Naive thymus-derived CD4-positive, alpha-beta T cell (primary cell): ENCODE results near the gene GRM2. TPM values are rescaled to one million over a fixed set of nuclear protein-coding genes. Genes with fewer than 3 reads are reported as not detected.

ENCODE experiments used
- ATAC-seq: fragments of 150-1000 bp; cut with Tn5 transposase; 2 replicates; pipeline ENCODE4 v1.10.0; 2021; ENCODE audit warnings: mild to moderate bottlenecking, moderate library complexity
- CTCF ChIA-PET: fragments of 350-600 bp; sonication (Branson Sonifier 250); formaldehyde crosslinking; loops from one replicate; lab custom pipeline; 2021; ENCODE audit warnings: antibody characterized with exemption; lab: Charles Lee
- POLR2A ChIA-PET: fragments of 350-600 bp; sonication (Branson Sonifier 250); formaldehyde crosslinking; loops from one replicate; lab custom pipeline; 2021; ENCODE audit warnings: antibody characterized with exemption, inconsistent platforms; lab: Charles Lee
- DNase-seq, 9 donors: peaks; one replicate each; pipeline versions ENCODE4 v3.0.0 to v3.0.0-alpha.2; 2020 to 2022; ENCODE audit warnings: mixed read lengths in 1 of 9
- H3K27ac ChIP-seq: one replicate; pipeline ENCODE4 v1.7.0; 2013; ENCODE audit warnings: mild to moderate bottlenecking, low read depth, low read length, moderate library complexity
- H3K27me3 ChIP-seq, 2 donors: one replicate each; pipeline ENCODE4 v1.7.0; 2013; ENCODE audit warnings: low read length in 2 of 2, mild to moderate bottlenecking in 2 of 2, moderate library complexity in 2 of 2; ENCODE audit not compliant: control insufficient read depth in 2 of 2, insufficient read depth in 2 of 2
- H3K36me3 ChIP-seq, 3 experiments: 1 replicate in 2 of 3; 2 replicates in 1 of 3; pipeline ENCODE4 v1.7.0; 2013; ENCODE audit warnings: low read length in 3 of 3, mild to moderate bottlenecking in 3 of 3, moderate library complexity in 1 of 3; ENCODE audit not compliant: insufficient read depth in 3 of 3, control insufficient read depth in 2 of 3
- H3K4me1 ChIP-seq, 2 donors: one replicate each; pipeline ENCODE4 v1.7.0; 2013; ENCODE audit warnings: low read length in 2 of 2, mild to moderate bottlenecking in 2 of 2, moderate library complexity in 1 of 2; ENCODE audit not compliant: control insufficient read depth in 2 of 2, insufficient read depth in 2 of 2
- H3K4me3 ChIP-seq: 2 replicates; pipeline ENCODE4 v1.7.0; 2013; ENCODE audit warnings: mild to moderate bottlenecking, low read length
- H3K9me3 ChIP-seq, 3 experiments: 1 replicate in 2 of 3; 2 replicates in 1 of 3; pipeline ENCODE4 v1.7.0; 2013; ENCODE audit warnings: low read length in 3 of 3; ENCODE audit not compliant: control insufficient read depth in 2 of 3
- H3K27ac Mint-ChIP-seq, 9 donors: one replicate each; pipeline ENCODE4 v1.8.0; 2020 to 2022; ENCODE audit warnings: mixed read lengths in 9 of 9, mild to moderate bottlenecking in 8 of 9, moderate library complexity in 5 of 9, inconsistent platforms in 2 of 9
- H3K27me3 Mint-ChIP-seq, 5 donors: one replicate each; pipeline ENCODE4 v1.8.0; 2021 to 2022; ENCODE audit warnings: mixed read lengths in 5 of 5, mild to moderate bottlenecking in 1 of 5
- H3K36me3 Mint-ChIP-seq, 5 donors: one replicate each; pipeline ENCODE4 v1.8.0; 2020 to 2022; ENCODE audit warnings: mixed read lengths in 5 of 5, mild to moderate bottlenecking in 3 of 5, inconsistent platforms in 1 of 5
- H3K4me1 Mint-ChIP-seq, 7 donors: one replicate each; pipeline ENCODE4 v1.8.0; 2020 to 2022; ENCODE audit warnings: mixed read lengths in 7 of 7, mild to moderate bottlenecking in 3 of 7, inconsistent platforms in 1 of 7
- H3K4me3 Mint-ChIP-seq, 10 donors: one replicate each; pipeline ENCODE4 v1.8.0; 2020 to 2022; ENCODE audit warnings: mild to moderate bottlenecking in 10 of 10, mixed read lengths in 10 of 10, moderate library complexity in 6 of 10, inconsistent platforms in 2 of 10
- H3K9me3 Mint-ChIP-seq, 11 donors: one replicate each; pipeline ENCODE4 v1.8.0; 2020 to 2022; ENCODE audit warnings: mixed read lengths in 11 of 11, mild to moderate bottlenecking in 4 of 11, inconsistent platforms in 1 of 11, moderate library complexity in 1 of 11
- intact Hi-C, 2 donors: fragments of 100-400 bp; cut with micrococcal nuclease; formaldehyde crosslinking; loops; one replicate each; pipeline ENCODE4 v1.15.1; 2023
- polyA plus RNA-seq, 2 donors: library from polyadenylated mRNA; unstranded; fragments of 300-500 nt; fragmentation: Illumina TruSeq; gene quantifications; one replicate each; pipeline ENCODE4 v1.2.3, GENCODE V29; 2021
- total RNA-seq, 6 experiments: library from RNA in 5 of 6; stranded (reverse) in 5 of 6; gene quantifications; 1 replicate in 5 of 6; 2 replicates in 1 of 6; pipeline ENCODE4 v1.2.3 and lab custom pipeline; 2021 to 2026

The GRM2 gene
- total and polyA plus RNA-seq, 7 experiments from 2014 or later = 0.14 to 5.1 (median 3.0) TPM; not detected in 1

DNA sequence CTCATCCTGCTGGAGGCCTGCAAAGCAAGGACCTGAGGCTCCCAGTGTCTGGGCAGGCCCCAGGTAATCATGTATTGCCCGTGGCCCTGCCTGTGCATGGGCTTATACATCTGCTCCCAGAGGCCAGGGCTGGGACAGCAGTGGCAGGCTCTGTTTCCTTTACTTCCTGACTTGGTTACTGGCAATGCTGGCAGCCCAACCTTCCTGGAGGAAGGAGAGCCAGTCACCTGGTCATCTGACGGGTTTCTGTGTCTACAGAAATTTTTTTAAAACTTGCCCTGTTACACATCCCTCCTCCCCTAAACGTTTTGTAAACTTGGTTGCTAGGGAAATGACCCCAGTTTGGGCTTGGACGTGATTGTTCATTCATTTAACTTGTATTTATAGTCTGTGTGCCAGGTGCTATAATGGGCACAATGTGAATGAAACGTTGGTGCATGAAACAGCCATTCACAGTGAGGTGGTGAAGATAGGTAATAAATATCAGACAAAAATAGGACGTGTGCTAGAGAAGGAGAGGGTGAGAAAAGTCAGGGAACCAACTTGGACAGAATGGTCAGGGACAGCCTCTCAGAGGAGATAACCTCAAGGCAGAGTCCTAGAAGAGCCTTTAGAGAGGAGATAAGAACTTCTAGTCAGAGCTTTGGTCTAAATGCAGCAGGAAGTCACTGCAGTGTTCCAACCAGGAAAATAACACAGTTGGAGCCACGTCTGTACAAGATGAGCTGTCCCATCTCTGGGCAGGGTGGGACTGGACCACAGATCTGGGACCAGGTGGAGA lies 21.7 kb upstream of the GRM2 start:
- peaks cover 4 to 50% (median 9%) of the 10 kb centered on the region in 5 donors for H3K36me3 Mint-ChIP-seq
- Histone ChIP-seq H3K9me3 (no peaks in the 10 kb centered on the region), H3K36me3 (peaks cover 0 to 35% (median 0%) of the 10 kb centered on the region in 3 experiments), H3K27ac (peak overlapping the region; percentile 75), H3K4me1 (peaks cover 87 to 94% of the 10 kb centered on the region in 2 donors), H3K4me3 (peak overlapping the region; percentile 17), H3K27me3 (no peaks in the 10 kb centered on the region)
- DNase-seq (no peak), ATAC-seq (no peak)
- no peaks in the 10 kb centered on the region for H3K27me3 Mint-ChIP-seq
- peaks cover 75 to 99% (median 92%) of the 10 kb centered on the region in 7 donors for H3K4me1 Mint-ChIP-seq
- peak overlapping the region; percentile 70 to 85 (median 80) for H3K4me3 Mint-ChIP-seq
- peaks cover 0 to 2% (median 0%) of the 10 kb centered on the region in 11 donors for H3K9me3 Mint-ChIP-seq
- POLR2A ChIA-PET = interaction anchor here (0.6 to 5.6 kb wide), 10 partner anchors 10 to 363 kb away, joined by 3 to 49 read pairs (median 7); partner anchors contain the start of gene DCAF1
- intact Hi-C loops = loop anchor here in 1 of 2 donors (10.0 kb wide), 1 partner anchor 850 kb away; the partner anchor contains the start of genes NT5DC2 and UQCC5
- H3K27ac Mint-ChIP-seq = peak overlapping the region; percentile 85 to 97 (median 93)
- CTCF ChIA-PET = interaction anchor here (0.5 to 7.9 kb wide), 4 partner anchors 16 to 654 kb away, joined by 3 to 137 read pairs (median 7); partner anchors contain the start of gene TEX264

- Mint-ChIP-seq H3K4me1 (peaks cover 68 to 96% (median 89%) of the 10 kb centered on the region in 7 donors), H3K36me3 (peaks cover 9 to 47% (median 11%) of the 10 kb centered on the region in 5 donors), H3K27ac (peak overlapping the region; percentile 85 to 97 (median 93)), H3K27me3 (no peaks in the 10 kb centered on the region), H3K9me3 (peaks cover 0 to 2% (median 0%) of the 10 kb centered on the region in 11 donors), H3K4me3 (peak overlapping the region; percentile 70 to 85 (median 80))
- Histone ChIP-seq H3K4me1 (peaks cover 78 to 86% of the 10 kb centered on the region in 2 donors), H3K9me3 (no peaks in the 10 kb centered on the region), H3K4me3 (peak overlapping the region; percentile 30), H3K27ac (peak overlapping the region; percentile 75), H3K36me3 (peaks cover 0 to 41% (median 0%) of the 10 kb centered on the region in 3 experiments), H3K27me3 (no peaks in the 10 kb centered on the region)
- ATAC-seq (no peak), DNase-seq (no peak)
- POLR2A ChIA-PET = interaction anchor here (0.6 to 2.5 kb wide), 12 partner anchors 9 to 362 kb away, joined by 3 to 14 read pairs (median 4); partner anchors contain the start of genes DCAF1 and RAD54L2
- intact Hi-C loops = loop anchor here (1.0 to 10.0 kb wide), 6 partner anchors 15 to 849 kb away; partner anchors contain the start of genes DCAF1 (in 2 of the 2), TEX264 (in 2 of the 2), NT5DC2 (in 1 of the 2) and RAD54L2 (in 1 of the 2)
- CTCF ChIA-PET = interaction anchor here (0.5 to 7.9 kb wide), 4 partner anchors 16 to 653 kb away, joined by 3 to 137 read pairs (median 6); partner anchors contain the start of gene TEX264
These were observed 20.8 kb upstream of the GRM2 start for GRCh38 chr3:51686056-51686455.

DNA sequence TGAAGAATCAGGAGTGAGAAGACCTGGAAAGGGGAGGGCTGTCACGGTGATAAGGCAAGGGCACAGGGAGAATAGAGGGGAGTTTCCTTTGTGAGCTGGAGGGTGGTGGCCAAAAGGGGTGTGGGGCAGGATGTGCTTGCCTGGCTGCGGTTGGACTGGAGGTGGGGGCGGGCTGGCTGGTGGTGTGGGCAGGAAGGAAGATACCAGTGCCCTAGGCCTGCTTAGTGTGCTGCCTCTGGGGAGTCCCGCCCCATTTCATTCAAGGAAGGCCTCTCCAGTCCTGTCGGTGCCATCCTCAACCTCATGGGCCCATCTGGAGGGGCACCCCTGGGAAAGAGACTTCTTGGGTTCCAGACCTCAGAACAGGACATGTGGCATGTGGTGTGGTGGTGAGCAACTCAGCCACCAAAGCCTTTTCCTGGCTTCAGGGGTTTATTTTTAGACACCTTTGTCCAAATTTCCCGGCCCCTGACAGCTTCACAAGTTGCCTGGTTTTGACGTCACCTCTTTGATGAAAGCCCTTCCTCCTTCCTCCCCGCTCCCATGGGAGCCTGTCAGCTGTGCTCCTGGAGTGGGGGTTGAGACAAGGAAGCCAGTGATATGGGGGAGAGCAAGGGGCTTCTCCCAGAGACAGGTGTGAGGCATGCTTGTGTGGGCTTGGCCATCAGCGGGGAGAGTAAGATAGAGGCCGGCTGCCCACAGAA lies 20.2 kb upstream of the GRM2 start:
- H3K4me1 ChIP-seq = peaks cover 72 to 80% of the 10 kb centered on the region in 2 donors
- peaks cover 0 to 2% (median 0%) of the 10 kb centered on the region in 11 donors for H3K9me3 Mint-ChIP-seq
- no peaks in the 10 kb centered on the region for H3K27me3 Mint-ChIP-seq
- no peaks in the 10 kb centered on the region for H3K27me3 ChIP-seq
- ATAC-seq (peak; percentile 93), DNase-seq (peak; percentile 46 to 87 (median 81))
- ChIA-PET CTCF (interaction anchor here (0.7 to 7.9 kb wide), 4 partner anchors 17 to 185 kb away, joined by 3 to 137 read pairs (median 6); partner anchors contain the start of gene TEX264), POLR2A (interaction anchor here (0.5 to 2.5 kb wide), 12 partner anchors 9 to 1084 kb away, joined by 3 to 14 read pairs (median 4); partner anchors contain the start of genes DCAF1 and RAD54L2)
- peak overlapping the region; percentile 85 to 97 (median 93) for H3K27ac Mint-ChIP-seq
- intact Hi-C loops = loop anchor here (1.0 to 10.0 kb wide), 6 partner anchors 15 to 848 kb away; partner anchors contain the start of genes DCAF1 (in 2 of the 2), TEX264 (in 2 of the 2), NT5DC2 (in 1 of the 2) and RAD54L2 (in 1 of the 2)
- peak overlapping the region; percentile 75 for H3K27ac ChIP-seq
- peak overlapping the region; percentile 70 to 85 (median 80) for H3K4me3 Mint-ChIP-seq
- peaks cover 0 to 47% (median 0%) of the 10 kb centered on the region in 3 experiments for H3K36me3 ChIP-seq
- H3K4me3 ChIP-seq = peak overlapping the region; percentile 30
- H3K36me3 Mint-ChIP-seq = peaks cover 9 to 46% (median 11%) of the 10 kb centered on the region in 5 donors
- peaks cover 62 to 95% (median 87%) of the 10 kb centered on the region in 7 donors for H3K4me1 Mint-ChIP-seq
- no peaks in the 10 kb centered on the region for H3K9me3 ChIP-seq

DNA sequence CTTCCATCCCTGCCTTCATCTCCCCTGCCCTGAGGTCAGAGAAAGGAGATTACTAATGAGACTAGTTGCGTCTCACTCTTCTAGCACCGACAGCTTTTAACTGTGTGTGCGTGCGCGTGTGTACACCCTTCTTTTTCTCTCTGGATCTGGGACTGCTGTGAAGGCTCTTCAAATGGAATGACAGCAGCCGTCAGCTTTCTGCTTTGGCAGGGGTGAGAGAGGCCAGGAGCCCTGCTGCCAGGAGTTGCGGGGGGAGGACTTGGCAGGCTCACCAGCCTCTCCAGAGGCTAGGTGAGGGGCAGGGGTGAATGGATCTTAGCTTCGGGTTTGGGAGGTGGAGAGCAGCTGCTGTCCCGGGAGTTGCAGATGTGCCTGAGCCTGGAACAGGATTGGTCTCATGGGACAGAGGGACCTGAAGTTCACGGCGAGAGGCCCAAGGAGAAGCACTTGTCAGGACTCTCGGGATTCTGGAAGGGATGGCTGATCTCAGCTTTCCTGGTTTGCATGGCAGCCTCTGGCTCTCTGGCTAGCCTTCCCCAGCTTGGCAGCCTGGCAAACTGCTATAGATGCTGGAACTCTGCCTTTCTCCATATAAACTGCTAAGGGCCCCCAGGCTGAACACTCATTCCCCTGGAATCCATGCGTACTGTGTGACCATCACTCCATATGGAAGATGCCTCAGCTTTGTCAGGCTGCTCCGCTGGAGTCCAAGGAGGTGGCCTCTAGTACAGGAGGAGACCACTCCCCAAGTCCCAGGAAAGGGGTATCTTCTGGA lies 19.2 kb upstream of the GRM2 start:
- H3K9me3 ChIP-seq = no peaks in the 10 kb centered on the region
- intact Hi-C loops = loop anchor here (2.0 to 10.0 kb wide), 2 partner anchors 17 to 847 kb away; partner anchors contain the start of genes NT5DC2 (in 1 of the 2), TEX264 (in 1 of the 2) and UQCC5 (in 1 of the 2)
- peaks cover 0 to 56% (median 0%) of the 10 kb centered on the region in 3 experiments for H3K36me3 ChIP-seq
- ChIA-PET POLR2A (interaction anchor here (1.0 to 2.5 kb wide), 5 partner anchors 14 to 187 kb away, joined by 3 to 14 read pairs (median 4); partner anchors contain the start of genes DCAF1 and RAD54L2), CTCF (interaction anchor here (1.2 kb wide), 1 partner anchor 111 kb away, joined by 3 read pairs; no protein-coding TSS in a partner anchor)
- peak overlapping the region; percentile 30 for H3K4me3 ChIP-seq
- Mint-ChIP-seq H3K4me3 (peak overlapping the region; percentile 13 to 85 (median 79)), H3K36me3 (peaks cover 4 to 43% (median 9%) of the 10 kb centered on the region in 5 donors), H3K4me1 (peaks cover 52 to 92% (median 81%) of the 10 kb centered on the region in 7 donors), H3K9me3 (peaks cover 0 to 2% (median 0%) of the 10 kb centered on the region in 11 donors), H3K27ac (peak overlapping the region; percentile 85 to 97 (median 93)), H3K27me3 (no peaks in the 10 kb centered on the region)
- DNase-seq (no peak), ATAC-seq (no peak)
- peak overlapping the region; percentile 75 for H3K27ac ChIP-seq
- peaks cover 66 to 70% of the 10 kb centered on the region in 2 donors for H3K4me1 ChIP-seq
- no peaks in the 10 kb centered on the region for H3K27me3 ChIP-seq

DNA sequence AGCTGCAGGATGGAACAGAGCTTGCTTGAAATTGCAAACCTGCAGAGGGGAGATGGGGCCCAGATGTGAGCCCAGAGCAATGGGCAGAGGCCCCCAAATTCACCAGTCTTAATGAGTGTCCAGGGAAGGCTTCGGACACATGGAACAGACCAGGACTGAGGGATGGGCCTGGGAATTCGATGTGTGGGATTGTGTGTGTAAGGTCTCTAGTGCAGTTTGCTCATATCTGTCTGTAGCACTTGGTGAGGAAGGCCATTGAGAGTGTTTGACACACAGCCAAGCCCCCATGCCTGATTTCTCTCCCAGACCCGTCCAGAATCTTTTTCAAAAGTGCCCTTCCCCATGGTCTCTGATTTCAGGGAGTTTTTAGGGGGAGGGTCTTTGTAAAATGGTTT lies 18.7 kb upstream of the GRM2 start:
- Mint-ChIP-seq H3K36me3 (peaks cover 4 to 43% (median 9%) of the 10 kb centered on the region in 5 donors), H3K27me3 (no peaks in the 10 kb centered on the region), H3K9me3 (no peaks in the 10 kb centered on the region), H3K27ac (peak overlapping the region in 7 of 9 donors; percentile 32 to 96 (median 89)), H3K4me1 (peaks cover 46 to 91% (median 76%) of the 10 kb centered on the region in 7 donors), H3K4me3 (peak overlapping the region in 5 of 10 donors; percentile 3 to 85 (median 39))
- Histone ChIP-seq H3K4me3 (no peak overlapping the region), H3K36me3 (peaks cover 0 to 59% (median 0%) of the 10 kb centered on the region in 3 experiments), H3K27me3 (no peaks in the 10 kb centered on the region), H3K9me3 (no peaks in the 10 kb centered on the region), H3K27ac (no peak overlapping the region), H3K4me1 (peaks cover 63 to 64% of the 10 kb centered on the region in 2 donors)
- ATAC-seq (no peak), DNase-seq (no peak)
- CTCF ChIA-PET = no interaction called here
- intact Hi-C loops = loop anchor here in 1 of 2 donors (10.0 kb wide), 1 partner anchor 847 kb away; the partner anchor contains the start of genes NT5DC2 and UQCC5
- POLR2A ChIA-PET = interaction anchor here (1.2 kb wide), 1 partner anchor 13 kb away, joined by 3 read pairs; no protein-coding TSS in a partner anchor
